Right cardiac atrium (tissue), 5 donors: ENCODE data around the gene RSKR. TPM values are rescaled to one million over a fixed set of nuclear protein-coding genes. Genes with fewer than 3 reads are reported as not detected.
A peak's percentile ranks its signal among the peaks of the same experiment; 100 is the strongest.

Source experiments
- ATAC-seq, 2 donors: fragments of 200-7000 bp; cut with Tn5 transposase; one replicate each; pipeline versions ENCODE4 v1.8.0 to v1.9.1; 2020; ENCODE audit warnings: moderate library complexity in 2 of 2, mild to moderate bottlenecking in 1 of 2
- DNase-seq, 3 donors: peaks; one replicate each; pipeline ENCODE4 v3.0.0-alpha.2; 2020
- H3K27ac ChIP-seq: one replicate; pipeline ENCODE4 v1.5.1; 2013; ENCODE audit warnings: mild to moderate bottlenecking, low read length, control low read depth, moderate library complexity
- H3K27me3 ChIP-seq: one replicate; pipeline ENCODE4 v1.6.1; 2013; ENCODE audit not compliant: control insufficient read depth, insufficient read depth
- H3K4me1 ChIP-seq: one replicate; pipeline ENCODE4 v1.6.1; 2013; ENCODE audit warnings: low read length; ENCODE audit not compliant: control insufficient read depth, insufficient read depth
- H3K4me3 ChIP-seq: one replicate; pipeline ENCODE4 v1.5.1; 2013; ENCODE audit warnings: low read length, control low read depth
- H3K9me3 ChIP-seq: one replicate; pipeline ENCODE4 v1.6.1; 2013; ENCODE audit warnings: low read length; ENCODE audit not compliant: control insufficient read depth
- WGBS: extraction: QIAGEN DNeasy Blood & Tissue Kit; methylation state at CpG from one replicate; pipeline ENCODE4 v1.1.7; 2013; 5-methylcytosine and 5-hydroxymethylcytosine counted together
- intact Hi-C, 4 donors: fragments of 100-400 bp; cut with DNase I; formaldehyde crosslinking; loops; one replicate each; pipeline versions ENCODE4 v1.11.0 to v1.14.0; 2022 to 2023
- polyA plus RNA-seq: library from polyadenylated mRNA; stranded (reverse); fragments of 200-250 nt; gene quantifications from one replicate; pipeline ENCODE4 v1.2.3, GENCODE V29; 2013
- total RNA-seq, 4 donors: library from RNA; stranded (reverse); fragmentation: NEBNext Ultra II Directional; extraction: Animal tissue kit (Norgen Biotek cat#: 25700); gene quantifications; one replicate each; pipeline ENCODE4 v1.2.1, GENCODE V29; 2021
- donor health status: healthy with polysubstance abuse.
- donor health status: DM: no; HTN: yes; CAD: no.
- donor health status: DM: no; HTN: no; CAD: no.
- donor health status: DM: no; HTN: yes; CAD: no; lungs with severe emphysema.
- donor health status: DM: yes; HTN: yes; CAD: no.

The RSKR gene
- total and polyA plus RNA-seq, 5 donors, result 2.9 to 4.7 (median 4.3) TPM

DNA sequence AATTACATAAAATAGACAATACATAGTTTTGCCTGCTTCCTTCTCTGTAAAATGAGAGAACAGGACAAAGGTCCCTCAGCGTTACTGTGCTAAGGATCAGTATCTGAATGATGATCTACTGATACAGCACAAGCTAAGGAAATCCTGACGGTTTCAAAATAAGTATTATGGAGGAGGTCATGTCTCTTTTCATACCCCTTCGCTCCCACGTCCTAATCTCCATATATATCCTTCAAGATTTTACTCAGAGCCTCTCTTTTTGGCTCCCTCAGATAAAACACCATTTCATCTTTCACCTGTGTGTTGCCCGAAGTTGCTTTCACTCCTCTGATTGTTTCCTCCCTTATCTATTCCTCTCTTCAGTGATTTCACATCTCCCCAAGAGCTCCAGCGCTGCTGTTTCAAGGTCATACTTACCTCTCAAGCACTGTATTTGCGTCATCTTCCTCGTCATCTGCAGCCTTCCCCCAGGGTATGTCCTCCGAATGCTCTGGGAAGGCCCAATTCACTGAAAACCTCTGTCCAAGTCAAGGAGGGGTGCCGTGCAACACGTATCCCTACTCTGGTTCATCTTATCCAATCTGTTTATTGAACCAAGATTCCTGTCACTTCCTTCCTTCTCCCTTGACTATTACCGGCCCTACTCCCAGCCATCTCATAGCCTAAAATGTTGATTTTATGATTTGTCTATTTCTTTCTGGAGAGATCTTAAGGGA, 32.2 kb upstream of the RSKR start:
- Histone ChIP-seq H3K27ac (peak overlapping the region; percentile 92), H3K4me3 (peak overlapping the region; percentile 94), H3K4me1 (peaks cover 2% of the 10 kb centered on the region), H3K27me3 (no peaks in the 10 kb centered on the region), H3K9me3 (no peaks in the 10 kb centered on the region)
- intact Hi-C loops, result no loop called here
- DNase-seq (no peak), ATAC-seq (no peak)
- WGBS, result 54% methylated on average over 12 of the region's 12 CpGs

GRCh38 chr17:28645576-28645939, 31.6 kb upstream of the RSKR start:
- peak overlapping the region; percentile 94 for H3K4me3 ChIP-seq
- WGBS, result 32% methylated on average over 8 of the region's 8 CpGs
- DNase-seq (no peak), ATAC-seq (peak in 1 of 2 donors; percentile 0)
- no peaks in the 10 kb centered on the region for H3K9me3 ChIP-seq
- no peaks in the 10 kb centered on the region for H3K27me3 ChIP-seq
- peak overlapping the region; percentile 98 for H3K27ac ChIP-seq
- intact Hi-C loops, result no loop called here
- peaks cover 2% of the 10 kb centered on the region for H3K4me1 ChIP-seq

DNA sequence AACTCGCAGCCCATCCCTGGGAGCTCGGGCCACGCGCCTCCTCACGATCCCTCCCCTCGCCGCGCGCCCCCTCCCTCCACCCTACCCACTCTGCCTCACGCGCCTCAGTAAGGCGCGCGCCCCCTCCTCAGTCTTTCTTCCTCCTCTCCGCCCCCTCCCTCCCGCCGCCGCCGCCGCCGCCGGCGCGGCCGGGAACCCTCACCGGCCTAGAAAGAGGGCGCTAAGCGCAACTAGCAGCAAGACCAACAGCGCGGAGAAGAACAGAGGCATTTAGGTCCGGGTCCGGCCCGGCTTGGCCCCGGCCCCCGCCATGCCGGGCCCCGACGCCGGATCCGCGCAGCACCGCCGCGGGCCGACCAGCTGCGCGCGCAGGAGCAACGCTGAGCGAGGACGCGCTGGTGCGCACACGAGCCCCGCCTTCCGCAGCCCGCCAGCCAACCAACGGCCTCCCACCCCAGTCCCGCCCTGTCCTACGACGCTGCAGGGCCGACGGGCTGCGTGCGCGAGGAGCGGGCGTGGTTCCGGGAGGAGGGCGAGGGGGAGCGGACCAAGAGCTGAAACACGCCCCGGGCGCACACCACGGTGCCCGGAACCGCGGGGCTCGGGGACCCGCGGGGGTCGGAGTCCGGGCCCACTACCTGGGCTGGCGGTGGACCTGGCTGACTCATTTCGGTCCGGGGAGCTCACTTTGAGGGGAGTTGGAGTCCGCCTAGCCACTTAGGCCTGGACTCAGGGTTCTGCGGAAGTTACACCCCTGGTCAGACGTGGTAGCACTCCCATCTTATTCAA, 31.0 kb upstream of the RSKR start, which contains the start of gene BLTP2:
Gene BLTP2, minus strand, starts transcription at position 372 of the 789 bp plus-strand sequence. Its CDS starts 102 bp downstream, at position 270.
- Histone ChIP-seq H3K27ac (peak within 1 kb of the TSS; percentile 98), H3K27me3 (no peaks in the 10 kb centered on the region), H3K9me3 (no peaks in the 10 kb centered on the region), H3K4me3 (peak within 1 kb of the TSS; percentile 94), H3K4me1 (peaks cover 2% of the 10 kb centered on the region)
- intact Hi-C loops, result no loop called here
- under 1% methylated on average over 89 of the region's 89 CpGs for WGBS
- peak; percentile 98 to 99 (median 99) for DNase-seq
- peak; percentile 98 to 99 for ATAC-seq

DNA sequence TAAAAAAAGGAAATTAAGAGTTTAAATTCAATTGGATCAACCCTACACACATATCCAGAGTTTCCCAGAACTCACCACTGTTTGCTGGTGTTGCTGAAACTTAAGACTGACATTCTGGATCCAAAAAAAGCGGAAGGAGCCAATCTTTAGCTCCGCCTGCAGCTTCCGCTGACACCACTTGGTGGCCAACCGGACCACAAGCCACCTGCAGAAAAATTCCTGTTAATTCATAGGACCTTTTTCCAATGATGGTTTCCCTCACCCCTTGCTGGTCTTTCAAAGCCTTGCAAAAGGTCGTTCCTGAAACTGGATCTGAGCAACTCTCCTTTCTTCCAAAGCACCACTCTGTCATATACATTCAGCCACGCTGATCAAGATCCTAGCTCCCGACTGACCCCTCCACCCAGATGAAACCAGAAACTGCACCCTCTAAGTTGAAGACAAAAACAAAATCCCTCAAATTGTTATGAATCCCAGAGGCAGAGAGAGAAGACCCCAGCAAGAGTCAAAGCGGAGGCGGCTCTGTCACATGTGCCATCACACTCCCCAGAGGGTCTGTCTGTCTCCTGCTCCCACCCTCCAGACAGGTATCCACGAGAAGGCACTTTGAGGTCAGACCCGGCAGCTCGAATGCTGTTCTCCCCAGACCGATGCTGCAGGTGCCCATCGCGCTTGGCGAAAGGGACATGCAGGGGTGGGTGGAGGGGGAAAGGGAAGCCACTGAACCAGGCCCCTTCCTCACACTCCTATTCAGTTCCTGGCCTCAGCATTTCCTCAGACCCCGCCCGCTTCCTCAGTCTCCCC, 30.2 kb upstream of the RSKR start:
- intact Hi-C loops, result no loop called here
- Histone ChIP-seq H3K4me3 (peak overlapping the region; percentile 94), H3K4me1 (peaks cover 2% of the 10 kb centered on the region), H3K27me3 (no peaks in the 10 kb centered on the region), H3K9me3 (no peaks in the 10 kb centered on the region), H3K27ac (peak overlapping the region; percentile 76)
- DNase-seq, result peak; percentile 50 to 77 (median 71)
- ATAC-seq, result peak in 1 of 2 donors; percentile 6
- WGBS, result under 1% methylated on average over 18 of the region's 18 CpGs

DNA sequence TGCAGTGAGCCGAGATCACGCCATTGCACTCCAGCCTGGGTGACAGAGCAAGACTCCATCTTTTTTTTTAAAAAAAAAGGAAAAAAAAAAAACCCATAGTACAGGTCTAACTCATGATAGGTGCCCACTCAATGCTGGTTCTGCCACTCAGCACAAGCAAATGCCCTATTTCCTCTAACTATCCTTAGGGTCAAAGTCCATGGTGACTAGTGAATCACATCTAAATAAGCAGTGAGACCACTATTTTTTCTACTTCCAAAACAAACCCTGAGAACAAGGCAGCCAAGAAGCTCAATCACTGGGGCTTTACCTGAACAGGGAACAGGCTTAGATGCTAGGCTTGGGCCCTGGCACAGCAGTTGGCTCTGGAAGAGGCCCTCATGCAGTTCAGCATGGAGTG, 27.6 kb upstream of the RSKR start:
- no peak overlapping the region for H3K4me3 ChIP-seq
- intact Hi-C loops, result no loop called here
- DNase-seq (no peak), ATAC-seq (no peak)
- no peaks in the 10 kb centered on the region for H3K9me3 ChIP-seq
- H3K27me3 ChIP-seq, result no peaks in the 10 kb centered on the region
- H3K4me1 ChIP-seq, result peaks cover 2% of the 10 kb centered on the region
- WGBS, result 93% methylated on average over 2 of the region's 2 CpGs
- H3K27ac ChIP-seq, result no peak overlapping the region

DNA sequence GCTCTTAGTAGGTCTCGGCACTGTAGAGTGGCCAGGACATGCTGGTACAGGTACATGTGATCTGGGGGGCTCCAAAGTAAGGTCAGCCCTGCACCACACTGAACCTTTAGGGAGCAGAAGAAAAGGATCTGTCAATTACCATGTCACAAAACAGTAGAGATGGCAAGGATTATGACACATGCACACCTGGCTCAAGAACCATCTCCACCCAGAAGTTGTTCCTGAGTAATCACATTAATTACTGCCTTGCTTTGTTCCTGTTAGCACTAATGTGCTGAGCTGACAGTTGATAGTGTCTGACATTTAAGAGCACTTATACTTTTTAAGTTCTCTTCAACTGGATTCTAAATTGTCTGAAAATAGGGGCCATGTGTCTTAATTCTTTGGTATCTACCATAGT, 21.5 kb upstream of the RSKR start:
- Histone ChIP-seq H3K4me1 (no peaks in the 10 kb centered on the region), H3K27me3 (no peaks in the 10 kb centered on the region), H3K4me3 (no peak overlapping the region), H3K9me3 (no peaks in the 10 kb centered on the region), H3K27ac (no peak overlapping the region)
- ATAC-seq (no peak), DNase-seq (no peak)
- intact Hi-C loops, result no loop called here
- 87% methylated on average over 1 of the region's 1 CpG for WGBS

- Histone ChIP-seq H3K4me3 (no peak overlapping the region), H3K4me1 (no peaks in the 10 kb centered on the region), H3K27ac (no peak overlapping the region), H3K9me3 (no peaks in the 10 kb centered on the region), H3K27me3 (no peaks in the 10 kb centered on the region)
- DNase-seq (no peak), ATAC-seq (no peak)
- 88% methylated on average over 14 of the region's 14 CpGs for WGBS
- intact Hi-C loops, result no loop called here
Observed at GRCh38 chr17:28634206-28634865, 20.4 kb upstream of the RSKR start.

GRCh38 chr17:28626818-28627217, 12.8 kb upstream of the RSKR start:
- intact Hi-C loops, result no loop called here
- Histone ChIP-seq H3K27me3 (no peaks in the 10 kb centered on the region), H3K9me3 (no peaks in the 10 kb centered on the region), H3K4me1 (no peaks in the 10 kb centered on the region), H3K4me3 (no peak overlapping the region), H3K27ac (no peak overlapping the region)
- ATAC-seq (no peak), DNase-seq (no peak)
- 88% methylated on average over 4 of the region's 4 CpGs for WGBS

DNA sequence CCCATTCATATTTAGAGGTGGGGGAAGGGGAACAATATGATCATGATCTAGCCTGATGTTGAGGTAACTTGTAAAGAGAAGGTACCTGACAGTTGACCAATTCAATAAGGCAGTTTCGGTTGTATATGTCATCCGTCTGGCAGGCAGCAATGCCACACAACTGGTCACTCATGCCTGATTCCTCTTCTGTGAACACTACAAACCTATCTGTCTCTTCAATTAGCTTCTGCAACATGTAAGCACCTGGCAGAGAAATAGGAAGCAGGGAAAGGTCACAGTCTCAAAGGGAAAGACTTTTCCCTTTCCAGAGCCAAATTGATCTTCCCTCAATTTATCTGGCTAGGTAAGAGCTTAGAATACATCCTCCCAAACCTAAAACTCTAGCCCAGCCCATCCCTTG, 10.2 kb upstream of the RSKR start:
- WGBS, result 94% methylated on average over 2 of the region's 2 CpGs
- Histone ChIP-seq H3K4me1 (no peaks in the 10 kb centered on the region), H3K4me3 (no peak overlapping the region), H3K27me3 (no peaks in the 10 kb centered on the region), H3K9me3 (no peaks in the 10 kb centered on the region), H3K27ac (no peak overlapping the region)
- peak in 1 of 2 donors; percentile 13 for ATAC-seq
- intact Hi-C loops, result no loop called here
- no peak for DNase-seq

- ATAC-seq (peak; percentile 20 to 64), DNase-seq (no peak)
- Histone ChIP-seq H3K27me3 (no peaks in the 10 kb centered on the region), H3K27ac (no peak overlapping the region), H3K4me3 (no peak overlapping the region), H3K9me3 (no peaks in the 10 kb centered on the region), H3K4me1 (no peaks in the 10 kb centered on the region)
- 78% methylated on average over 4 of the region's 4 CpGs for WGBS
- intact Hi-C loops, result no loop called here
Observed at GRCh38 chr17:28623696-28624095, 9.7 kb upstream of the RSKR start.
